ENCODE results near the gene DOCK7. TPM values are rescaled to one million over a fixed set of nuclear protein-coding genes. Genes with fewer than 3 reads are reported as not detected.

The DOCK7 gene
- total and polyA plus RNA-seq, 4 donors: 5.6 to 35.1 (median 21.7) TPM

- H3K9ac ChIP-seq (ENCODE audit: low read depth in 1 of 2, low read length in 2 of 2): peak within 1 kb of the TSS; percentile 82 to 99
- 30% methylated on average over 3 of the region's 3 CpGs for WGBS
- peak within 1 kb of the TSS; percentile 64 to 82 (median 74) for H3K4me3 ChIP-seq (ENCODE audit: low read depth in 1 of 3, low read length in 3 of 3)
- no peaks in the 10 kb centered on the region for H3K9me3 ChIP-seq (ENCODE audit: control insufficient read depth in 4 of 4, low read length in 3 of 4)
- no peaks in the 10 kb centered on the region for H3K27me3 ChIP-seq (ENCODE audit: control insufficient read depth in 4 of 4, insufficient read depth in 4 of 4, low read length in 3 of 4)
- no peak for DNase-seq (ENCODE audit: low spot score)
- peaks cover 1 to 28% (median 17%) of the 10 kb centered on the region in 4 donors for H3K4me1 ChIP-seq (ENCODE audit: control insufficient read depth in 4 of 4, insufficient read depth in 4 of 4, low read length in 3 of 4)
- H3K36me3 ChIP-seq (ENCODE audit: control insufficient read depth in 4 of 4, insufficient read depth in 3 of 4, low read depth in 1 of 4, low read length in 3 of 4): peaks cover 0 to under 1% (median 0%) of the 10 kb centered on the region in 4 donors
- peak within 1 kb of the TSS; percentile 67 to 80 for H3K27ac ChIP-seq (ENCODE audit: low read depth in 1 of 2, low read length in 2 of 2)
- TF ChIP-seq YY1 (IDR thresholded peaks at IDR 0.05) (peak; percentile 36), ZBTB33 (IDR thresholded peaks at IDR 0.05) (no peak), CTCF (IDR thresholded peaks at IDR 0.05; ENCODE audit: low read depth, low read length, missing input control) (no peak), RXRA (IDR thresholded peaks at IDR 0.05) (peak; percentile 67 to 75), JUND (IDR thresholded peaks at IDR 0.05) (peak in 1 of 2 donors; percentile 33), FOXA1 (IDR thresholded peaks at IDR 0.05) (no peak), EGR1 (IDR thresholded peaks at IDR 0.05; ENCODE audit: low read depth in 2 of 2) (no peak), ATF3 (IDR thresholded peaks at IDR 0.05) (no peak), REST (IDR thresholded peaks at IDR 0.05) (peak; percentile 59), HNF4A (conservative IDR thresholded peaks at IDR 0.05) (peak; percentile 36 to 42), NR2F2 (IDR thresholded peaks at IDR 0.05) (no peak), SP1 (IDR thresholded peaks at IDR 0.05) (peak; percentile 62), GABPA (IDR thresholded peaks at IDR 0.05 in 1 of 2, conservative IDR thresholded peaks at IDR 0.05 in 1 of 2) (no peak), FOXA2 (IDR thresholded peaks at IDR 0.05) (no peak), RAD21 (IDR thresholded peaks at IDR 0.05) (peak; percentile 13 to 29), HNF4G (IDR thresholded peaks at IDR 0.05) (no peak), TAF1 (conservative IDR thresholded peaks at IDR 0.05) (peak; percentile 73)
Measured at GRCh38 chr1:62597281-62597680, 90.9 kb downstream of the DOCK7 start, which contains the start of gene ANGPTL3. TSS of gene ANGPTL3 (plus strand) at chr1:62597520. CDS start at chr1:62597567, 47 bp downstream.

Measured in liver (tissue), 9 donors.